Endodermal cell (in vitro differentiated cells): ENCODE measurements around the gene WDR26. TPM values are rescaled to one million over a fixed set of nuclear protein-coding genes. Genes with fewer than 3 reads are reported as not detected.

Source experiments
- DNase-seq: peaks from one replicate; pipeline ENCODE4 v3.0.0-alpha.2; 2017
- H3K27ac ChIP-seq: 2 replicates; pipeline ENCODE4 v1.5.1; 2013; ENCODE audit warnings: mild to moderate bottlenecking, low read depth, low read length, moderate library complexity
- H3K27me3 ChIP-seq: 2 replicates; pipeline ENCODE4 v1.6.1; 2013; ENCODE audit warnings: mild to moderate bottlenecking, low read length, moderate library complexity; ENCODE audit not compliant: insufficient read depth, control insufficient read depth, poor library complexity, severe bottlenecking
- H3K36me3 ChIP-seq: 2 replicates; pipeline ENCODE4 v1.7.0; 2013; ENCODE audit warnings: mild to moderate bottlenecking, low read length, moderate library complexity; ENCODE audit not compliant: control insufficient read depth, insufficient read depth
- H3K4me1 ChIP-seq: one replicate; pipeline ENCODE4 v1.7.0; 2013; ENCODE audit warnings: low read length; ENCODE audit not compliant: control insufficient read depth, insufficient read depth
- H3K4me3 ChIP-seq: 2 replicates; pipeline ENCODE4 v1.5.1; 2013; ENCODE audit warnings: mild to moderate bottlenecking, low read length, moderate library complexity
- H3K9ac ChIP-seq: 2 replicates; pipeline ENCODE4 v1.6.1; 2013; ENCODE audit warnings: mild to moderate bottlenecking, low read length, moderate library complexity; ENCODE audit not compliant: poor library complexity, severe bottlenecking; ENCODE audit errors: extremely low read depth
- H3K9me3 ChIP-seq: 2 replicates; pipeline ENCODE4 v1.6.1; 2013; ENCODE audit warnings: mild to moderate bottlenecking, low read length, moderate library complexity; ENCODE audit not compliant: control insufficient read depth
- H3K27ac Mint-ChIP-seq: 2 replicates; pipeline ENCODE4 v1.8.0; 2020; ENCODE audit warnings: mixed read lengths
- H3K27me3 Mint-ChIP-seq: 2 replicates; pipeline ENCODE4 v1.8.0; 2021; ENCODE audit warnings: mild to moderate bottlenecking, mixed read lengths; ENCODE audit not compliant: insufficient read depth
- H3K36me3 Mint-ChIP-seq: 2 replicates; pipeline ENCODE4 v1.8.0; 2020; ENCODE audit warnings: low read depth, mixed read lengths
- H3K4me1 Mint-ChIP-seq: 2 replicates; pipeline ENCODE4 v1.8.0; 2020; ENCODE audit warnings: mixed read lengths
- H3K4me3 Mint-ChIP-seq: 2 replicates; pipeline ENCODE4 v1.8.0; 2020; ENCODE audit warnings: mild to moderate bottlenecking, moderate library complexity, mixed read lengths
- H3K9me3 Mint-ChIP-seq: 2 replicates; pipeline ENCODE4 v1.8.0; 2020; ENCODE audit warnings: mild to moderate bottlenecking, mixed read lengths
- CTCF ChIP-seq: fragments of 200-600 bp; sonication (generic); conservative IDR thresholded peaks from 2 replicates; pipeline ENCODE4 v1.5.0; 2021; ENCODE audit warnings: antibody characterized with exemption, mild to moderate bottlenecking
- WGBS, 2 experiments: methylation state at CpG; one replicate each; pipeline versions ENCODE4 v1.1.5 to v1.1.7; 2013; ENCODE audit warnings: missing lambda C conversion rate in 2 of 2, mixed read lengths in 1 of 2; ENCODE audit not compliant: insufficient coverage in 1 of 2, insufficient read length in 1 of 2; 5-methylcytosine and 5-hydroxymethylcytosine counted together
- total RNA-seq, 2 donors: library from RNA; stranded (reverse); fragmentation: NEBNext Ultra II Directional in 1 of 2; extraction: Animal tissue kit (Norgen Biotek cat#: 25700) in 1 of 2; gene quantifications; 2 replicates in 1 of 2; 3 replicates in 1 of 2; pipeline ENCODE4 v1.2.1, GENCODE V29; 2021

WDR26 gene
- total RNA-seq, 2 donors from 2014 or later = 75.9 to 79.0 TPM

- no peak for TF ChIP-seq CTCF
- H3K9me3 Mint-ChIP-seq = no peaks in the 10 kb centered on the region
- H3K4me3 Mint-ChIP-seq = no peak overlapping the region
Observed at GRCh38 chr1:224458296-224458695, 23.7 kb upstream of the WDR26 start.

GRCh38 chr1:224457782-224458144 lies 23.2 kb upstream of the WDR26 start:
- Histone ChIP-seq H3K4me3 (no peak overlapping the region), H3K9ac (no peak overlapping the region), H3K27me3 (no peaks in the 10 kb centered on the region), H3K4me1 (no peaks in the 10 kb centered on the region), H3K36me3 (no peaks in the 10 kb centered on the region), H3K27ac (no peak overlapping the region), H3K9me3 (no peaks in the 10 kb centered on the region)
- Mint-ChIP-seq H3K4me1 (peaks cover 10% of the 10 kb centered on the region), H3K27me3 (no peaks in the 10 kb centered on the region), H3K9me3 (no peaks in the 10 kb centered on the region), H3K4me3 (no peak overlapping the region), H3K36me3 (peaks cover 2% of the 10 kb centered on the region), H3K27ac (no peak overlapping the region)
- 94 to 100% methylated on average over 1 of the region's 1 CpG for WGBS, 2 experiments
- no peak for TF ChIP-seq CTCF
- DNase-seq = no peak

More at GRCh38 chr1:224458296-224458695, 23.7 kb upstream of the WDR26 start:
- Histone ChIP-seq H3K4me3 (no peak overlapping the region), H3K9me3 (no peaks in the 10 kb centered on the region), H3K27me3 (no peaks in the 10 kb centered on the region), H3K9ac (no peak overlapping the region), H3K36me3 (no peaks in the 10 kb centered on the region), H3K4me1 (no peaks in the 10 kb centered on the region), H3K27ac (no peak overlapping the region)
- 60 to 92% methylated on average over 1 to 4 of the region's 4 CpGs for WGBS, 2 experiments
- H3K4me1 Mint-ChIP-seq = peaks cover 10% of the 10 kb centered on the region
- peaks cover 2% of the 10 kb centered on the region for H3K36me3 Mint-ChIP-seq
- H3K27me3 Mint-ChIP-seq = no peaks in the 10 kb centered on the region
- H3K27ac Mint-ChIP-seq = no peak overlapping the region
- no peak for DNase-seq

GRCh38 chr1:224456637-224456953 lies 22.0 kb upstream of the WDR26 start:
- WGBS, 2 experiments = 92 to 98% methylated on average over 6 to 7 of the region's 7 CpGs
- no peaks in the 10 kb centered on the region for H3K36me3 ChIP-seq
- no peaks in the 10 kb centered on the region for H3K9me3 ChIP-seq
- DNase-seq = no peak
- TF ChIP-seq CTCF = no peak
- no peak overlapping the region for H3K4me3 ChIP-seq
- H3K9ac ChIP-seq = no peak overlapping the region
- no peaks in the 10 kb centered on the region for H3K27me3 ChIP-seq
- H3K4me1 ChIP-seq = no peaks in the 10 kb centered on the region
- no peaks in the 10 kb centered on the region for H3K27me3 Mint-ChIP-seq
- peak overlapping the region; percentile 28 for H3K27ac ChIP-seq
- peak overlapping the region; percentile 49 for H3K27ac Mint-ChIP-seq
- H3K4me1 Mint-ChIP-seq = peaks cover 10% of the 10 kb centered on the region
- peaks cover 2% of the 10 kb centered on the region for H3K36me3 Mint-ChIP-seq
- no peaks in the 10 kb centered on the region for H3K9me3 Mint-ChIP-seq
- H3K4me3 Mint-ChIP-seq = no peak overlapping the region
